Neuronal stem cell (in vitro differentiated cells): ENCODE results near the gene ZNF444.

Source experiments
- DNase-seq: peaks from one replicate; pipeline ENCODE4 v3.0.0-alpha.2; 2013; ENCODE audit warnings: low spot score
- H2AFZ ChIP-seq: one replicate; pipeline ENCODE4 v1.6.1; 2013; ENCODE audit warnings: mild to moderate bottlenecking, low read length, inconsistent platforms
- H2AK5ac ChIP-seq: 2 replicates; pipeline ENCODE4 v1.6.1; 2013; ENCODE audit warnings: low read depth, mild to moderate bottlenecking, inconsistent platforms, low read length, moderate library complexity, mixed read lengths
- H2BK120ac ChIP-seq: 2 replicates; pipeline ENCODE4 v1.6.1; 2013; ENCODE audit warnings: low read depth, mild to moderate bottlenecking, inconsistent platforms, low read length, moderate library complexity, mixed read lengths
- H2BK12ac ChIP-seq: one replicate; pipeline ENCODE4 v1.6.1; 2013; ENCODE audit warnings: low read length, inconsistent platforms
- H2BK15ac ChIP-seq: 2 replicates; pipeline ENCODE4 v1.6.1; 2013; ENCODE audit warnings: mild to moderate bottlenecking, low read length, inconsistent platforms, mixed read lengths
- H2BK5ac ChIP-seq: one replicate; pipeline ENCODE4 v1.6.1; 2013; ENCODE audit warnings: inconsistent platforms, mild to moderate bottlenecking, low read length, moderate library complexity
- H3K14ac ChIP-seq: one replicate; pipeline ENCODE4 v1.6.1; 2013; ENCODE audit warnings: low read length, inconsistent platforms
- H3K18ac ChIP-seq: 2 replicates; pipeline ENCODE4 v1.6.1; 2013; ENCODE audit warnings: low read length, inconsistent platforms
- H3K23ac ChIP-seq: 2 replicates; pipeline ENCODE4 v1.6.1; 2013; ENCODE audit warnings: low read depth, mild to moderate bottlenecking, mixed read lengths, low read length, inconsistent platforms; ENCODE audit not compliant: poor library complexity
- H3K27ac ChIP-seq: replicated peaks from 3 replicates; pipeline ENCODE4 v1.5.1; 2013; ENCODE audit warnings: low read length, inconsistent platforms
- H3K27me3 ChIP-seq, 3 experiments: 2 replicates each; pipeline ENCODE4 v1.6.1; 2013; ENCODE audit warnings: low read length in 3 of 3, mild to moderate bottlenecking in 2 of 3, inconsistent platforms in 1 of 3, low read depth in 1 of 3, mixed read lengths in 1 of 3, moderate library complexity in 1 of 3; ENCODE audit not compliant: control insufficient read depth in 3 of 3, insufficient read depth in 3 of 3
- H3K36me3 ChIP-seq, 2 donors: replicated peaks in 1 of 2; 2 replicates each; pipeline ENCODE4 v1.6.1; 2013; ENCODE audit warnings: low read length in 2 of 2; ENCODE audit not compliant: control insufficient read depth in 2 of 2, insufficient read depth in 2 of 2
- H3K4ac ChIP-seq: 2 replicates; pipeline ENCODE4 v1.6.1; 2013; ENCODE audit warnings: inconsistent platforms, mild to moderate bottlenecking, low read length, moderate library complexity
- H3K4me1 ChIP-seq, 2 donors: 1 replicate in 1 of 2; 2 replicates in 1 of 2; pipeline ENCODE4 v1.6.1; 2013; ENCODE audit warnings: low read length in 2 of 2, low read depth in 1 of 2; ENCODE audit not compliant: control insufficient read depth in 2 of 2, insufficient read depth in 1 of 2
- H3K4me2 ChIP-seq: one replicate; pipeline ENCODE4 v1.6.1; 2013; ENCODE audit warnings: mild to moderate bottlenecking, low read length, inconsistent platforms; ENCODE audit not compliant: insufficient read depth, poor library complexity, severe bottlenecking
- H3K4me3 ChIP-seq, 2 donors: 2 replicates each; pipeline ENCODE4 v1.5.1; 2013; ENCODE audit warnings: low read length in 2 of 2, mild to moderate bottlenecking in 2 of 2, inconsistent platforms in 1 of 2, moderate library complexity in 1 of 2
- H3K79me1 ChIP-seq: one replicate; pipeline ENCODE4 v1.6.1; 2013; ENCODE audit warnings: low read depth, mild to moderate bottlenecking, inconsistent platforms, low read length, moderate library complexity
- H3K9ac ChIP-seq: one replicate; pipeline ENCODE4 v1.6.1; 2013; ENCODE audit warnings: mild to moderate bottlenecking, low read depth, low read length, inconsistent platforms; ENCODE audit not compliant: poor library complexity
- H3K9me3 ChIP-seq, 2 donors: replicated peaks in 1 of 2; 2 replicates each; pipeline versions ENCODE3 to v1.6.1; 2013; ENCODE audit warnings: low read length in 2 of 2, mild to moderate bottlenecking in 2 of 2, inconsistent platforms in 1 of 2, low read depth in 1 of 2, mixed read lengths in 1 of 2, moderate library complexity in 1 of 2; ENCODE audit not compliant: control insufficient read depth in 2 of 2, insufficient read depth in 1 of 2
- H4K8ac ChIP-seq: one replicate; pipeline ENCODE4 v1.6.1; 2013; ENCODE audit warnings: low read depth, mild to moderate bottlenecking, inconsistent platforms, low read length, moderate library complexity
- H4K91ac ChIP-seq: one replicate; pipeline ENCODE4 v1.6.1; 2013; ENCODE audit warnings: low read length, low read depth, mild to moderate bottlenecking, inconsistent platforms; ENCODE audit not compliant: poor library complexity
- WGBS, 2 donors: extraction: QIAGEN DNeasy Blood & Tissue Kit; methylation state at CpG; one replicate each; pipeline ENCODE4 v1.1.7; 2013; ENCODE audit warnings: missing lambda C conversion rate in 2 of 2, mixed read lengths in 1 of 2; ENCODE audit not compliant: insufficient read length in 2 of 2, insufficient replicate concordance in 1 of 2; ENCODE audit errors: extremely low coverage in 2 of 2; 5-methylcytosine and 5-hydroxymethylcytosine counted together

Gene ZNF444

GRCh38 chr19:56114778-56115110 is 26.3 kb upstream of the ZNF444 start:
- Histone ChIP-seq H3K9ac (peak overlapping the region; percentile 44), H3K27me3 (no peaks in the 10 kb centered on the region), H2AFZ (no peak overlapping the region), H3K23ac (peak overlapping the region; percentile 95), H2BK5ac (peak overlapping the region; percentile 90), H2BK12ac (no peak overlapping the region), H3K79me1 (peaks cover 44% of the 10 kb centered on the region), H3K36me3 (peaks cover 13 to 40% of the 10 kb centered on the region in 2 donors), H3K4ac (no peak overlapping the region), H3K4me3 (no peak overlapping the region), H2BK120ac (no peak overlapping the region), H3K18ac (peak overlapping the region; percentile 48), H4K8ac (no peak overlapping the region), H3K27ac (no peak overlapping the region), H3K4me1 (peaks cover 25 to 32% of the 10 kb centered on the region in 2 donors), H2BK15ac (peak overlapping the region; percentile 30), H3K4me2 (no peak overlapping the region), H3K14ac (no peak overlapping the region), H3K9me3 (no peaks in the 10 kb centered on the region), H2AK5ac (peak overlapping the region; percentile 68), H4K91ac (no peak overlapping the region)
- no peak for DNase-seq
- no CpG with 5 or more reads among the region's 10 CpGs for WGBS, 2 donors

GRCh38 chr19:56115490-56115889 is 25.6 kb upstream of the ZNF444 start:
- no peak overlapping the region for H2BK15ac ChIP-seq
- H4K8ac ChIP-seq: peak overlapping the region; percentile 43
- no peak overlapping the region for H2BK120ac ChIP-seq
- H3K9ac ChIP-seq: no peak overlapping the region
- WGBS, 2 donors: no CpG with 5 or more reads among the region's 21 CpGs
- H3K18ac ChIP-seq: peak overlapping the region; percentile 80
- H2AK5ac ChIP-seq: no peak overlapping the region
- no peaks in the 10 kb centered on the region for H3K27me3 ChIP-seq
- peaks cover 23 to 36% of the 10 kb centered on the region in 2 donors for H3K4me1 ChIP-seq
- H4K91ac ChIP-seq: no peak overlapping the region
- H2AFZ ChIP-seq: no peak overlapping the region
- H3K27ac ChIP-seq: no peak overlapping the region
- H3K23ac ChIP-seq: no peak overlapping the region
- H3K9me3 ChIP-seq: no peaks in the 10 kb centered on the region
- H2BK5ac ChIP-seq: no peak overlapping the region
- H3K4me3 ChIP-seq: no peak overlapping the region
- no peak overlapping the region for H3K4me2 ChIP-seq
- peaks cover 13 to 40% of the 10 kb centered on the region in 2 donors for H3K36me3 ChIP-seq
- no peak overlapping the region for H2BK12ac ChIP-seq
- H3K4ac ChIP-seq: no peak overlapping the region
- DNase-seq: no peak
- H3K79me1 ChIP-seq: peaks cover 51% of the 10 kb centered on the region
- H3K14ac ChIP-seq: no peak overlapping the region

- no peak for DNase-seq
- Histone ChIP-seq H2BK5ac (peak overlapping the region; percentile 53), H3K23ac (no peak overlapping the region), H2AK5ac (no peak overlapping the region), H2BK120ac (no peak overlapping the region), H3K27ac (no peak overlapping the region), H2BK12ac (peak overlapping the region; percentile 58), H3K4me1 (peaks cover 12 to 26% of the 10 kb centered on the region in 2 donors), H3K9ac (no peak overlapping the region), H3K27me3 (no peaks in the 10 kb centered on the region), H4K91ac (no peak overlapping the region), H4K8ac (peak overlapping the region; percentile 23), H3K18ac (peak overlapping the region; percentile 28), H3K79me1 (peaks cover 51% of the 10 kb centered on the region), H3K9me3 (no peaks in the 10 kb centered on the region), H2AFZ (no peak overlapping the region), H3K4ac (peak overlapping the region; percentile 53), H3K36me3 (peaks cover 13 to 40% of the 10 kb centered on the region in 2 donors), H3K4me2 (no peak overlapping the region), H2BK15ac (no peak overlapping the region), H3K14ac (no peak overlapping the region), H3K4me3 (no peak overlapping the region)
- no CpG with 5 or more reads among the region's 6 CpGs for WGBS, 2 donors
These were observed 24.5 kb upstream of the ZNF444 start for GRCh38 chr19:56116606-56117005.

GRCh38 chr19:56117376-56117884 is 23.7 kb upstream of the ZNF444 start:
- Histone ChIP-seq H4K91ac (no peak overlapping the region), H4K8ac (no peak overlapping the region), H3K79me1 (peaks cover 49% of the 10 kb centered on the region), H3K23ac (no peak overlapping the region), H2BK120ac (no peak overlapping the region), H3K36me3 (peaks cover 13 to 40% of the 10 kb centered on the region in 2 donors), H2BK5ac (peak overlapping the region; percentile 53), H2BK12ac (peak overlapping the region; percentile 84), H2BK15ac (no peak overlapping the region), H3K27ac (no peak overlapping the region), H3K9ac (no peak overlapping the region), H3K4me3 (no peak overlapping the region), H3K4me1 (peaks cover 7 to 25% of the 10 kb centered on the region in 2 donors), H2AK5ac (no peak overlapping the region), H3K4me2 (no peak overlapping the region), H2AFZ (no peak overlapping the region), H3K27me3 (no peaks in the 10 kb centered on the region), H3K4ac (no peak overlapping the region), H3K18ac (no peak overlapping the region), H3K14ac (no peak overlapping the region), H3K9me3 (no peaks in the 10 kb centered on the region)
- WGBS, 2 donors: no CpG with 5 or more reads among the region's 14 CpGs
- DNase-seq: no peak
